Measurements from ENCODE around the gene KSR1.

DNA sequence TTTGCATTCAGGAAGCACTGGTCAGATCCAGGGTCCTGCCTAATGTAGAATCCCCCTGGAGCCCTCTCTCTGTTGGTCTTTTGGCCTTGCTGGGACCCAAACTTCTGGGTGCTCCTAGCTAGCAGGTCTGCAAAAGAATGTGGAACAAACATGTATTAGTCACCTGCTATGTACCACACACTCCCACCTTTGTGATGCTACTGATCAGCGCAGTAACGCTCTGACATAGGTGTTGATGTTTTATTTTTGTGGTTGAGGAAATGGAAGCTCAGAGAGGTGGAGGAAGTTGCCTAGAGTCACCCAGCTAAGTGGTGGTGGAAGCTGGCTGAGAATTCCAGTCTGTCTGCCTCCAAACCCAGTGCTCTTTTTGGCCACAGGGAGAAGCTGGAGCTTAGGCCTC is 139.0 kb downstream of the KSR1 start:
- no peak for TF ChIP-seq EZH2 (IDR thresholded peaks at IDR 0.05; ENCODE audit: low read length, missing control alignments)
- TF ChIP-seq, protein P1, sequence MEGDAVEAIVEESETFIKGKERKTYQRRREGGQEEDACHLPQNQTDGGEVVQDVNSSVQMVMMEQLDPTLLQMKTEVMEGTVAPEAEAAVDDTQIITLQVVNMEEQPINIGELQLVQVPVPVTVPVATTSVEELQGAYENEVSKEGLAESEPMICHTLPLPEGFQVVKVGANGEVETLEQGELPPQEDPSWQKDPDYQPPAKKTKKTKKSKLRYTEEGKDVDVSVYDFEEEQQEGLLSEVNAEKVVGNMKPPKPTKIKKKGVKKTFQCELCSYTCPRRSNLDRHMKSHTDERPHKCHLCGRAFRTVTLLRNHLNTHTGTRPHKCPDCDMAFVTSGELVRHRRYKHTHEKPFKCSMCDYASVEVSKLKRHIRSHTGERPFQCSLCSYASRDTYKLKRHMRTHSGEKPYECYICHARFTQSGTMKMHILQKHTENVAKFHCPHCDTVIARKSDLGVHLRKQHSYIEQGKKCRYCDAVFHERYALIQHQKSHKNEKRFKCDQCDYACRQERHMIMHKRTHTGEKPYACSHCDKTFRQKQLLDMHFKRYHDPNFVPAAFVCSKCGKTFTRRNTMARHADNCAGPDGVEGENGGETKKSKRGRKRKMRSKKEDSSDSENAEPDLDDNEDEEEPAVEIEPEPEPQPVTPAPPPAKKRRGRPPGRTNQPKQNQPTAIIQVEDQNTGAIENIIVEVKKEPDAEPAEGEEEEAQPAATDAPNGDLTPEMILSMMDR (conservative IDR thresholded peaks at IDR 0.05 in 1 of 2, IDR thresholded peaks at IDR 0.05 in 1 of 2; ENCODE audit: low read depth in 1 of 2, low read length in 2 of 2) = no peak
